Heart left ventricle (tissue), 16 donors: Measurements from ENCODE around the gene PEX13. TPM values are rescaled to one million over a fixed set of nuclear protein-coding genes. Genes with fewer than 3 reads are reported as not detected.

Experiments
- ATAC-seq, 4 donors: fragments of 200-7000 bp; cut with Tn5 transposase; one replicate each; pipeline ENCODE4 v1.9.1; 2020 to 2022; ENCODE audit warnings: moderate library complexity in 4 of 4, mild to moderate bottlenecking in 3 of 4, moderate number of reproducible peaks in 1 of 4
- DNase-seq, 5 donors: peaks; one replicate each; pipeline ENCODE4 v3.0.0-alpha.2; 2020
- H3K27ac ChIP-seq, 12 donors: fragments of 200-600 bp; sonication (generic) in 4 of 12; one replicate each; pipeline versions ENCODE4 v1.5.0 to v1.8.0; 2016 to 2022; ENCODE audit warnings: mild to moderate bottlenecking in 2 of 12
- H3K27me3 ChIP-seq, 9 donors: fragments of 200-600 bp; sonication (generic) in 2 of 9; one replicate each; pipeline versions ENCODE4 v1.5.1 to v1.8.0; 2016 to 2022; ENCODE audit warnings: mild to moderate bottlenecking in 3 of 9
- H3K36me3 ChIP-seq, 9 donors: fragments of 200-600 bp; sonication (generic) in 2 of 9; one replicate each; pipeline versions ENCODE4 v1.5.0 to v1.8.0; 2018 to 2022; ENCODE audit warnings: mild to moderate bottlenecking in 2 of 9
- H3K4me1 ChIP-seq, 12 donors: fragments of 200-600 bp; sonication (generic) in 4 of 12; one replicate each; pipeline versions ENCODE4 v1.5.0 to v1.8.0; 2016 to 2022; ENCODE audit warnings: mild to moderate bottlenecking in 3 of 12
- H3K4me3 ChIP-seq, 12 donors: fragments of 200-600 bp; sonication (generic) in 4 of 12; one replicate each; pipeline versions ENCODE4 v1.5.0 to v1.8.0; 2017 to 2022; ENCODE audit warnings: mild to moderate bottlenecking in 9 of 12, moderate library complexity in 4 of 12
- H3K9me3 ChIP-seq, 12 donors: fragments of 200-600 bp; sonication (generic) in 4 of 12; one replicate each; pipeline versions ENCODE4 v1.5.0 to v1.8.0; 2016 to 2022; ENCODE audit warnings: mild to moderate bottlenecking in 1 of 12
- POLR2A ChIP-seq, 2 donors: fragments of 450-650 bp; IDR thresholded peaks; one replicate each; pipeline ENCODE4 v1.6.1; 2017; ENCODE audit warnings: antibody characterized with exemption in 2 of 2, mild to moderate bottlenecking in 2 of 2, moderate library complexity in 2 of 2
- WGBS, 4 donors: extraction: QIAGEN DNeasy Blood & Tissue Kit in 2 of 4; methylation state at CpG; one replicate each; pipeline versions ENCODE4 v1.1.5 to v1.1.7; 2013 to 2018; 5-methylcytosine and 5-hydroxymethylcytosine counted together
- intact Hi-C, 10 donors: fragments of 100-400 bp; cut with DNase I; formaldehyde crosslinking; loops; one replicate each; pipeline versions ENCODE4 v1.11.1 to v1.14.2; 2022
- long read RNA-seq, 3 donors: library from polyadenylated mRNA; unstranded; transcript quantifications; one replicate each; pipeline ENCODE4 v2.0.0, GENCODE V29; 2020 to 2021
- polyA plus RNA-seq, 2 donors: library from polyadenylated mRNA; stranded (reverse); fragments of 200-250 nt; gene quantifications; one replicate each; pipeline ENCODE4 v1.2.3, GENCODE V29; 2013
- total RNA-seq, 9 donors: library from RNA; depleted of rRNA in 2 of 9; stranded (reverse); fragments of >200 nt in 2 of 9; fragmentation: NEBNext Ultra II Directional in 3 of 9; extraction: Animal tissue kit (Norgen Biotek cat#: 25700) in 3 of 9; gene quantifications; one replicate each; pipeline versions ENCODE4 v1.1.0 to v1.2.4, GENCODE V29; 2016 to 2023
- TF ChIP-seq, protein P1 (sequence below), 12 donors: fragments of 200-600 bp; sonication (generic) in 4 of 12; IDR thresholded peaks; one replicate each; pipeline versions ENCODE4 v1.5.0 to v1.8.0; 2018 to 2022; ENCODE audit warnings: antibody characterized with exemption in 12 of 12, mild to moderate bottlenecking in 5 of 12
- donor health status: ischemic (EF 13 %, LVEDD 7.1; RV severe dilation, severe dysfunction).
- donor health status: healthy with polysubstance abuse.
- donor health status: DM: no; HTN: yes; CAD: no.
- donor health status: DM: no; HTN: no; CAD: no.
- donor health status: ischemic (EF 25% LVEDD 6.9; RV normal size, moderate dysfunction).
- donor health status: ischemic (EF 25% LVEDD 5.7; RV mildly dilated, moderate dysfunction).
- donor health status: healthy.
- donor health status: DM: yes; HTN: yes; CAD: no.
- donor health status: ischemic (EF 35%, LVEDD 5.7; RV mildly dilated, moderate dysfunction).
- donor health status: nonischemic (EF 11% LVEDD 7.7; RV severe dilation, severe dysfunction).
- donor health status: DM: yes; HTN: yes; CAD: no.
- donor health status: PGD.
- donor health status: ischemic (EF 29% LVEDD 5.4; RV normal size, mild dysfunction).
- donor health status: nonischemic (EF 23%, LVEDD 6.1; RV moderate dilation, normal function).

Gene PEX13, protein sequence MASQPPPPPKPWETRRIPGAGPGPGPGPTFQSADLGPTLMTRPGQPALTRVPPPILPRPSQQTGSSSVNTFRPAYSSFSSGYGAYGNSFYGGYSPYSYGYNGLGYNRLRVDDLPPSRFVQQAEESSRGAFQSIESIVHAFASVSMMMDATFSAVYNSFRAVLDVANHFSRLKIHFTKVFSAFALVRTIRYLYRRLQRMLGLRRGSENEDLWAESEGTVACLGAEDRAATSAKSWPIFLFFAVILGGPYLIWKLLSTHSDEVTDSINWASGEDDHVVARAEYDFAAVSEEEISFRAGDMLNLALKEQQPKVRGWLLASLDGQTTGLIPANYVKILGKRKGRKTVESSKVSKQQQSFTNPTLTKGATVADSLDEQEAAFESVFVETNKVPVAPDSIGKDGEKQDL
- 10 to 100 TPM; 17.8 to 27.6 (median 24.3) TPM for total RNA-seq
- 10 to 100 TPM; 11.7 to 20.3 TPM for polyA plus RNA-seq
- long read RNA-seq, donor 1, full-length matches to known transcripts = 11 of 19 reads
- long read RNA-seq, donor 1, partial matches to known transcripts = 1 of 19 reads
- long read RNA-seq, donor 1, other reads (novel, unspliced or antisense) = 7 of 19 reads
- long read RNA-seq, donor 2, full-length matches to known transcripts = 42 of 45 reads
- long read RNA-seq, donor 2, partial matches to known transcripts = 0 of 45 reads
- long read RNA-seq, donor 2, other reads (novel, unspliced or antisense) = 3 of 45 reads
- long read RNA-seq, donor 3, full-length matches to known transcripts = 14 of 20 reads
- long read RNA-seq, donor 3, partial matches to known transcripts = 6 of 20 reads
- long read RNA-seq, donor 3, other reads (novel, unspliced or antisense) = 0 of 20 reads

DNA sequence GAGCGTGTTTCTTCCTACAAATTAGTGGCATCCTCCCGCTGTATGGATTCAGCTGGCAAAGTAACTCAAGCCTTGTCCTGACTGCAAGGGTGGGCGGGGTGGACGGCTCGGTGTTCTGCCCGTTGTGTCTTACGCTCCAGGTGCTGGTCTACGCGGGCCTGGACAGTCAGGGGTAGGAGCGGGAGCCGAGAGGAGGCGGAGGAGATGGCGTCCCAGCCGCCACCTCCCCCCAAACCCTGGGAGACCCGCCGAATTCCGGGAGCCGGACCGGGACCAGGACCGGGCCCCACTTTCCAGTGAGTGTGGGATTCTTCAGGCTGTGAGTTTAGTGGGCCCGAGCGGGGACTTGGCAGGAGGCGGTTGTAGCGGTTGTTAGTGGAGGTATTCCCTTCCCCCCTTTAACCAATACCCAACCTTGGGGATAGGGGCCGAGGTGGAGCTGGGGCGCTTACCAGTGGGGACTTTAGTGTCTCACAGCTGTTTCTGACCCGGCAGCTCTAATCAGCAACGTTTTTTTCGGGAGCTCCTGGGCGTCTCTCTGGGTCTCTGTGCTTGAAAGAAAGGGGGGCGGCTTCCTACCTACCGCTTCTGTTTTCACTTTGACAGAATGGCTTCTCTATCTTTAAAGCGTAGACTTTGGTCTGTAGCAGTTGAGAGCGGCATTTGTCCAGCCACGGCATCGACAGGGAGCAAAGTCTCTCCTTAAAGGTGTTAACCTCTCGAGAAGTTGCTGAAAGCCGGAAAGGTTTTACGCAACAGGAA is at the start of gene PEX13, which contains the start of gene PUS10:
Gene PEX13, plus strand, starts transcription at position 165 of the 762 bp plus-strand sequence. Its CDS starts 40 bp downstream, at position 205.
Gene PUS10, minus strand, starts transcription at position 700 of the 762 bp plus-strand sequence. CDS start 6,365 bp downstream, outside the sequence.
- peaks cover 0 to 7% (median 0%) of the 10 kb centered on the region in 12 donors for H3K9me3 ChIP-seq
- peak within 1 kb of the TSS; percentile 66 to 98 (median 78) for H3K4me3 ChIP-seq
- 0 to 1% (median 0%) methylated on average over 39 of the region's 39 CpGs for WGBS, 4 donors
- intact Hi-C loops = loop anchor here in 4 of 10 donors (5.0 to 10.0 kb wide), 3 partner anchors 47 to 133 kb away; partner anchors contain the start of genes SANBR (in 4 of the 4) and REL (in 1 of the 4)
- peaks cover 0 to 41% (median 29%) of the 10 kb centered on the region in 12 donors for H3K4me1 ChIP-seq
- TF ChIP-seq POLR2A (IDR thresholded peaks at IDR 0.05) = peak in 1 of 2 donors; percentile 47
- TF ChIP-seq, protein P1, sequence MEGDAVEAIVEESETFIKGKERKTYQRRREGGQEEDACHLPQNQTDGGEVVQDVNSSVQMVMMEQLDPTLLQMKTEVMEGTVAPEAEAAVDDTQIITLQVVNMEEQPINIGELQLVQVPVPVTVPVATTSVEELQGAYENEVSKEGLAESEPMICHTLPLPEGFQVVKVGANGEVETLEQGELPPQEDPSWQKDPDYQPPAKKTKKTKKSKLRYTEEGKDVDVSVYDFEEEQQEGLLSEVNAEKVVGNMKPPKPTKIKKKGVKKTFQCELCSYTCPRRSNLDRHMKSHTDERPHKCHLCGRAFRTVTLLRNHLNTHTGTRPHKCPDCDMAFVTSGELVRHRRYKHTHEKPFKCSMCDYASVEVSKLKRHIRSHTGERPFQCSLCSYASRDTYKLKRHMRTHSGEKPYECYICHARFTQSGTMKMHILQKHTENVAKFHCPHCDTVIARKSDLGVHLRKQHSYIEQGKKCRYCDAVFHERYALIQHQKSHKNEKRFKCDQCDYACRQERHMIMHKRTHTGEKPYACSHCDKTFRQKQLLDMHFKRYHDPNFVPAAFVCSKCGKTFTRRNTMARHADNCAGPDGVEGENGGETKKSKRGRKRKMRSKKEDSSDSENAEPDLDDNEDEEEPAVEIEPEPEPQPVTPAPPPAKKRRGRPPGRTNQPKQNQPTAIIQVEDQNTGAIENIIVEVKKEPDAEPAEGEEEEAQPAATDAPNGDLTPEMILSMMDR (IDR thresholded peaks at IDR 0.05) = no peak
- no peaks in the 10 kb centered on the region for H3K27me3 ChIP-seq
- peaks cover 0 to 16% (median 0%) of the 10 kb centered on the region in 9 donors for H3K36me3 ChIP-seq
- peak; percentile 78 to 83 (median 81) for DNase-seq
- peak; percentile 97 to 98 (median 97) for ATAC-seq
- peak within 1 kb of the TSS; percentile 38 to 96 (median 89) for H3K27ac ChIP-seq

DNA sequence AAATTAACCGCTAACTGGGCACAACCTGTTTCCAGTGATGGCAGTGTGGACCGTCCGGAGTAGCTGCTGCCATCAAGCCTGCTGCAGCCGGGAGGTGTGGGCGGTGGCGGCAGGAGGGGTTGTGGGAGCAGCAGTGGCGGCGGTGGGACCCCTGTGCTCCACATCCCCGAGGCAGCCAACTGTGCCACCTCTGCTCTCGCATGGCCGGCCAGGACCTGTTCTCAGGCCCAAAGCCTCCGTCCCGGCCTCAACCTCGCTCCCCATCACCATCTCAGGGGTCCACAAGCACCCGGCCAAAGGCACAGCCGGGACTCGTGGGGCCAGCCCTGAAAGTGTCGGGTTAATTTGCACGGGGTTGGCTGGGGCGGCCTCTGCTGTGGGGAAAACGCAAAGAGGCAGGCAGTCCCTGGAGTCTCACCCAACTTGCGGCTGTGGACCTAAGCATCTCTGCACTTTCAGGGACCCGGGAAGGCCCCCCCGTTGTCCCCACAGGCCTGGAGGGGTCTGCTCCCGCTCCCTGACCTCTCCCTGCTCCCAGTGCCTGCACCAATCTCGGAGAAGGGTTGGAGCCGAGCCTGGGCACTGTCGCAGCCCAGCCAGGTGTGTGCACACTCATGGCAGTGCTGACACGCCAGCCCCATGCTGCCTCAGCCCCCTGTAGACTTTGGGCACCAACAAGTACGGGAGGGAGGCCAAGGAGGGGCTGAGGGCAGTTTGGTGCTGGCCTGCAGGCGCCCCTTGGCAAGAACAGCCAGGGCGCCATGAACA is 44.4 kb upstream of the PEX13 start:
- Histone ChIP-seq H3K9me3 (no peaks in the 10 kb centered on the region), H3K4me3 (no peak overlapping the region), H3K27ac (no peak overlapping the region), H3K4me1 (peaks cover 0 to 5% (median 0%) of the 10 kb centered on the region in 12 donors), H3K27me3 (no peaks in the 10 kb centered on the region), H3K36me3 (no peaks in the 10 kb centered on the region)
- intact Hi-C loops = no loop called here
- DNase-seq (no peak), ATAC-seq (peak in 1 of 4 donors; percentile 29)
- no peak for TF ChIP-seq POLR2A (IDR thresholded peaks at IDR 0.05)
- TF ChIP-seq, protein P1 (IDR thresholded peaks at IDR 0.05) = no peak
- 86 to 96% (median 95%) methylated on average over 7 to 32 of the region's 32 CpGs for WGBS, 4 donors

DNA sequence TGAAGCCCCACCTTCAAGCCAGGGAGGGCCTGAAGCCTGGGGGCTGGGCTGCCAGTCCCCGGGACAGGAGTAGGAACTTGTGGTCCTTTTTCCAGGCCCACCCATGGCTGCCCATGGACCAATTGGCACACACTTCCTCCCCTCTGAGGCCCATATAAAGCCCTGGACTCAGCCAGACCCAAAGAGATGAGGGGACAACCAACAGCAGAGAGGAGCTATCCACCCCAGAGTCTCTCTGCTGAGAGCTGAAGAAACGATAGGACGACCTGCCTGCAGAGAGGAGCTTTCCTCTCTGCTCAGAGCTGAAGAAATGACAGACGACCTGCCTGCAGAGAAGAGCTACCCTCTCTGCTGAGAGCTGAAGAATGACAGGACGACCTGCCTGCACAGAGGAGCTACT is 43.8 kb upstream of the PEX13 start:
- no peak for TF ChIP-seq POLR2A (IDR thresholded peaks at IDR 0.05)
- TF ChIP-seq, protein P1 (IDR thresholded peaks at IDR 0.05) = no peak
- no peaks in the 10 kb centered on the region for H3K27me3 ChIP-seq
- WGBS, 4 donors = 70 to 83% (median 81%) methylated on average over 4 to 5 of the region's 5 CpGs
- intact Hi-C loops = no loop called here
- no peak for ATAC-seq
- no peak overlapping the region for H3K27ac ChIP-seq
- H3K4me1 ChIP-seq = peaks cover 0 to 5% (median 0%) of the 10 kb centered on the region in 12 donors
- DNase-seq = no peak
- H3K9me3 ChIP-seq = no peaks in the 10 kb centered on the region
- no peaks in the 10 kb centered on the region for H3K36me3 ChIP-seq
- no peak overlapping the region for H3K4me3 ChIP-seq
